Epithelial cell of proximal tubule (primary cell): ENCODE data around the gene OR4B1. TPM values are rescaled to one million over a fixed set of nuclear protein-coding genes. Genes with fewer than 3 reads are reported as not detected.
"Not testable (repeated sequence)": the region's sequence is repeated elsewhere in the genome, so short reads cannot be mapped to it uniquely, and the experiment has no call there.

Experiments used
- DNase-seq: peaks from one replicate; pipeline ENCODE4 v3.0.0-alpha.2; 2011; ENCODE audit warnings: low read depth
- H3K4me3 ChIP-seq: 2 replicates; pipeline ENCODE4 v1.5.1; 2011; ENCODE audit warnings: low read depth, mild to moderate bottlenecking, low read length
- total RNA-seq: library from RNA; depleted of rRNA; stranded (reverse); fragments of >200 nt; gene quantifications from 2 replicates; pipeline ENCODE4 v1.2.3, GENCODE V29; 2015
- TF ChIP-seq, protein P1 (sequence below): conservative IDR thresholded peaks from 2 replicates; pipeline ENCODE4 v1.5.1; 2012; ENCODE audit warnings: low read depth, mild to moderate bottlenecking, low read length

The OR4B1 gene
- total RNA-seq, 1 donor from 2014 or later, result not detected

DNA sequence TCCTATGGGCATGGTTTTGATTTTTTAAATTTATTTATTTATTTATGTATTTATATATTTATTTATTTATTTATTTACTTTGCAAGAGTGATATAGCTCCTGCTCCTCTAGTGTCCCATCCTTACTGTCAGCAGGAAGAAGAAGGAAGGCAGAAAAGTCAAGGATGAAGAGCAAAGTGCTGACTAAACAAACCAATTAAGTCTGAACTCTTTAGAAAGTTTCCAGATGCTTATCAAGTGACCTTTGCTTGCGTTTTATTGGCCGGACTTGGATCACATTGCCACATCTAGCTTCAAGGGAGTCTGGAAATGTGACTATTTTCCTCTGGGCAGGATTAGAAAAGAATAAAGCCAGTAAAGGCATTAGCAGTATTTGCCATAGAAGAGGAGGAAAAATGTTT, 8.7 kb upstream of the OR4B1 start:
- no peak overlapping the region for H3K4me3 ChIP-seq
- TF ChIP-seq, protein P1, sequence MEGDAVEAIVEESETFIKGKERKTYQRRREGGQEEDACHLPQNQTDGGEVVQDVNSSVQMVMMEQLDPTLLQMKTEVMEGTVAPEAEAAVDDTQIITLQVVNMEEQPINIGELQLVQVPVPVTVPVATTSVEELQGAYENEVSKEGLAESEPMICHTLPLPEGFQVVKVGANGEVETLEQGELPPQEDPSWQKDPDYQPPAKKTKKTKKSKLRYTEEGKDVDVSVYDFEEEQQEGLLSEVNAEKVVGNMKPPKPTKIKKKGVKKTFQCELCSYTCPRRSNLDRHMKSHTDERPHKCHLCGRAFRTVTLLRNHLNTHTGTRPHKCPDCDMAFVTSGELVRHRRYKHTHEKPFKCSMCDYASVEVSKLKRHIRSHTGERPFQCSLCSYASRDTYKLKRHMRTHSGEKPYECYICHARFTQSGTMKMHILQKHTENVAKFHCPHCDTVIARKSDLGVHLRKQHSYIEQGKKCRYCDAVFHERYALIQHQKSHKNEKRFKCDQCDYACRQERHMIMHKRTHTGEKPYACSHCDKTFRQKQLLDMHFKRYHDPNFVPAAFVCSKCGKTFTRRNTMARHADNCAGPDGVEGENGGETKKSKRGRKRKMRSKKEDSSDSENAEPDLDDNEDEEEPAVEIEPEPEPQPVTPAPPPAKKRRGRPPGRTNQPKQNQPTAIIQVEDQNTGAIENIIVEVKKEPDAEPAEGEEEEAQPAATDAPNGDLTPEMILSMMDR, result no peak
- DNase-seq, result no peak

- no peak overlapping the region for H3K4me3 ChIP-seq
- TF ChIP-seq, protein P1, result peak; percentile 36
- no peak for DNase-seq
Measured at GRCh38 chr11:48210052-48210451, 6.6 kb upstream of the OR4B1 start.

DNA sequence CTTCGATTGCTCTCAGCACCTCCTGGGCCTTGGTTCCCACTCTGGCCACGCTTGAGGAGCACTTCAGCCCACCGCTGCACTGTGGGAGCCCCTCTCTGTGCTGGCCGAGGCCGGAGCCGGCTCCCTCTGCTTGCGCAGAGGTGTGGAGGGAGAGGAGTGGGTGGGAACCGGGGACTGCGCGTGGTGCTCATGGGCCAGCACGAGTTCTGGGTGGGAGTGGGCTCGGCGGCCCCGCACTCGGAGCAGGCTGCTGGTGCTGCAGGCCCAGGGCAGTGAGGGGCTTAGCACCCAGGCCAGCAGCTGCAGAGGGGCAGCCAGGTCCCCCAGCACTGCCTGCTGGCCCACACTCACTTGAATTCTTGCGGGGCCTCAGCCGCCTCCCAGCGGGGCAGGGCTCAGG, 12.2 kb downstream of the OR4B1 start:
- no peak for DNase-seq
- no peak overlapping the region for H3K4me3 ChIP-seq
- TF ChIP-seq, protein P1, result no peak

DNA sequence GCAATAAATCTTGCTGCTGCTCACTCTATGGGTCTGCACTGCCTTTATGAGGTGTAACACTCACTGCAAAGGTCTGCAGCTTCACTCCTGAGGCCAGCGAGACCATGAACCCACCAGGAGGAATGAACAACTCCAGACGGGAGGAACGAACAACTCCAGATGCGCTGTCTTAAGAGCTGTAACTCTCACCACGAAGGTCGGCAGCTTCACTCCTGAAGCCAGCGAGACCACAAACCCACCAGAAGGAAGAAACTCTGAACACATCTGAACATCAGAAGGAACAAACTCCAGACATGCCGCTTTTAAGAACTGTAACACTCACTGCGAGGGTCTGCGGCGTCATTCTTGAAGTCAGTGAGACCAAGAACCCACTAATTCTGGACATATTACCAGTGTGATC, 13.4 kb downstream of the OR4B1 start:
- not testable (repeated sequence) for DNase-seq, H3K4me3 ChIP-seq

- no peak overlapping the region for H3K4me3 ChIP-seq
- TF ChIP-seq, protein P1, result no peak
- no peak for DNase-seq
Measured at GRCh38 chr11:48237727-48238126, 21.1 kb downstream of the OR4B1 start.

- no peak for DNase-seq
- no peak overlapping the region for H3K4me3 ChIP-seq
- TF ChIP-seq, protein P1, result no peak
Measured at GRCh38 chr11:48242501-48242900, 25.9 kb downstream of the OR4B1 start.

GRCh38 chr11:48244804-48245203, 28.2 kb downstream of the OR4B1 start, which contains the start of gene OR4X2:
Gene OR4X2, plus strand, starts transcription at chr11:48245104. Its CDS starts 0 bp downstream, at chr11:48245104.
- no peak for DNase-seq
- TF ChIP-seq, protein P1, result no peak
- no peak within 1 kb of the TSS for H3K4me3 ChIP-seq

DNA sequence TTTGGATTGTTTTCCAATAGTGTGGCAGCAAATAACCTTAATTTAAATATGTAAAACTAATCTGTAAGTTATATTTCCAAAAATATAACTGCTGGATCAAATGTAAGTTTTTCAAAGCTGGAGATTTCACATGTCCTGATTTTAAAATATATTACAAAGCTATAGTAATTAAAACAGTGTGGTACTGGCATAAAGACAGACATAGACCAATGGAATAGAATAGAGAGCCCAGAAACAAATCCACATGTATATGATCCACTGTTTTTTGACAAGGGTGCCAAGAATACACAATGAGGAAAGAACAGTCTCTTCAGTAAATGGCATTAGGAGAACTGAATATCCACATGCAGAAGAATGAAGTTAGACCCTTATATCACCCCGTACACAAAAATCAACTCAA, 32.3 kb downstream of the OR4B1 start:
- TF ChIP-seq, protein P1, result no peak
- H3K4me3 ChIP-seq, result no peak overlapping the region
- DNase-seq, result no peak
